H1 (cell line): ENCODE results near the gene SPIRE1.
A peak's percentile ranks its signal among the peaks of the same experiment; 100 is the strongest.

ENCODE experiments used
- BRCA1 ChIP-seq: IDR thresholded peaks from 2 replicates; pipeline ENCODE4 v1.6.1; 2012; ENCODE audit warnings: low read depth, low read length, improper control_type of control experiment
- CEBPB ChIP-seq: IDR thresholded peaks from 2 replicates; pipeline ENCODE4 v1.6.1; 2012; ENCODE audit warnings: low read depth, low read length
- CHD1 ChIP-seq: IDR thresholded peaks from 2 replicates; pipeline ENCODE4 v1.6.1; 2012; ENCODE audit warnings: low read depth, low read length, improper control_type of control experiment
- EZH2 ChIP-seq: fragments of 200-600 bp; sonication (generic); IDR thresholded peaks from 2 replicates; pipeline ENCODE4 v1.7.1; 2012; ENCODE audit warnings: low read depth, mild to moderate bottlenecking, moderate library complexity, low read length, inconsistent platforms; ENCODE audit not compliant: severe bottlenecking
- PHF8 ChIP-seq: fragments of 200-600 bp; sonication (generic); conservative IDR thresholded peaks from 2 replicates; pipeline ENCODE4 v1.7.1; 2012; ENCODE audit warnings: low read depth, mild to moderate bottlenecking, inconsistent platforms, low read length, moderate library complexity
- POLR2A ChIP-seq, 2 experiments: IDR thresholded peaks; 1 replicate in 1 of 2; 2 replicates in 1 of 2; pipeline ENCODE4 v1.6.1; 2011; ENCODE audit warnings: low read depth in 2 of 2, low read length in 2 of 2, mild to moderate bottlenecking in 2 of 2; ENCODE audit errors: control extremely low read depth in 1 of 2
- POLR2AphosphoS5 ChIP-seq: IDR thresholded peaks from 2 replicates; pipeline ENCODE4 v1.6.1; 2011; ENCODE audit warnings: low read depth, low read length
- SUZ12 ChIP-seq: fragments of 200-600 bp; sonication (generic); IDR thresholded peaks from 2 replicates; pipeline ENCODE4 v1.6.1; 2012; ENCODE audit warnings: mild to moderate bottlenecking, inconsistent platforms, low read length, moderate library complexity, mixed read lengths
- TF ChIP-seq, protein P1 (sequence below), 3 experiments: IDR thresholded peaks; 1 replicate in 2 of 3; 2 replicates in 1 of 3; pipeline versions ENCODE4 v1.5.1 to v1.6.1; 2011; ENCODE audit warnings: low read length in 3 of 3, mild to moderate bottlenecking in 3 of 3, inconsistent platforms in 2 of 3, low read depth in 1 of 3, moderate library complexity in 1 of 3; ENCODE audit not compliant: insufficient read depth in 1 of 3; ENCODE audit errors: control extremely low read depth in 1 of 3
- TF ChIP-seq, protein P2 (sequence below): IDR thresholded peaks from 2 replicates; pipeline ENCODE4 v1.6.1; 2011; ENCODE audit warnings: low read depth, mild to moderate bottlenecking, low read length; ENCODE audit not compliant: insufficient read depth

DNA sequence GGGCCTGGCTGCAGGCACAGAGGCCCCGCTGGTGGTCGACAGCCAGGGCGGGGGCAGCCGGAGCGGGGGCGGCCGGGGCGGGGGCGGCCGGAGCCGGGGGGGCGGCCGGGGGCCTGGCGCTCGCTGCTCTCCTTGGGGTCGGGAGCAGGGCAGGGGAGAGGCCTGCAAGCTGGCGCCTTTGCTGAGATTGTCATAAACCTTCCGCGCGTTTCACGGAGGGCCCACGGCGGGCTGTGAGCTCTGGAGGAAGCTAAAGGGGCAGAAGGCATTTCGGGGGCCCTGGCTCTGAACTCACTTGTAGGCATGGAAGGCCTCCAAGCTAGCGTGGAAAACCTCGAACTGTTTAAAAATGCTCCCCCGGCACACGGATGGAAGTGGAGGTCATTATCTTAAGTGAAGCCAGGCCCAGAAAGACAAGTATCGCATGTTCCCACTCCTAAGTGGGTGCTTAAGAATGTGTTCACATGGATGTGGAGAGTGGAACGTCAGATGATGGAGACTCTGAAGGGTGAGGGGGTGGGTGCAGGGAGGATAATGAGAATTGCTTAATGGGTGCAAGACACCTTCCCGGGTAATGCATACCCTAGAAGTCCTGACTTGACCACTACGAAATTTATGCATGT is 249.5 kb downstream of the SPIRE1 start:
- TF ChIP-seq, protein P1, sequence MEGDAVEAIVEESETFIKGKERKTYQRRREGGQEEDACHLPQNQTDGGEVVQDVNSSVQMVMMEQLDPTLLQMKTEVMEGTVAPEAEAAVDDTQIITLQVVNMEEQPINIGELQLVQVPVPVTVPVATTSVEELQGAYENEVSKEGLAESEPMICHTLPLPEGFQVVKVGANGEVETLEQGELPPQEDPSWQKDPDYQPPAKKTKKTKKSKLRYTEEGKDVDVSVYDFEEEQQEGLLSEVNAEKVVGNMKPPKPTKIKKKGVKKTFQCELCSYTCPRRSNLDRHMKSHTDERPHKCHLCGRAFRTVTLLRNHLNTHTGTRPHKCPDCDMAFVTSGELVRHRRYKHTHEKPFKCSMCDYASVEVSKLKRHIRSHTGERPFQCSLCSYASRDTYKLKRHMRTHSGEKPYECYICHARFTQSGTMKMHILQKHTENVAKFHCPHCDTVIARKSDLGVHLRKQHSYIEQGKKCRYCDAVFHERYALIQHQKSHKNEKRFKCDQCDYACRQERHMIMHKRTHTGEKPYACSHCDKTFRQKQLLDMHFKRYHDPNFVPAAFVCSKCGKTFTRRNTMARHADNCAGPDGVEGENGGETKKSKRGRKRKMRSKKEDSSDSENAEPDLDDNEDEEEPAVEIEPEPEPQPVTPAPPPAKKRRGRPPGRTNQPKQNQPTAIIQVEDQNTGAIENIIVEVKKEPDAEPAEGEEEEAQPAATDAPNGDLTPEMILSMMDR (IDR thresholded peaks at IDR 0.05; ENCODE audit: control extremely low read depth in 1 of 3, insufficient read depth in 1 of 3, low read depth in 1 of 3, low read length in 3 of 3): no peak
- TF ChIP-seq, protein P2, sequence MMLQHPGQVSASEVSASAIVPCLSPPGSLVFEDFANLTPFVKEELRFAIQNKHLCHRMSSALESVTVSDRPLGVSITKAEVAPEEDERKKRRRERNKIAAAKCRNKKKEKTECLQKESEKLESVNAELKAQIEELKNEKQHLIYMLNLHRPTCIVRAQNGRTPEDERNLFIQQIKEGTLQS: no peak
- TF ChIP-seq POLR2AphosphoS5 (no peak), CHD1 (no peak), EZH2 (no peak), PHF8 (peak; percentile 27), BRCA1 (no peak), POLR2A (IDR thresholded peaks at IDR 0.05; ENCODE audit: control extremely low read depth in 1 of 2, low read depth in 2 of 2, low read length in 2 of 2) (no peak), CEBPB (no peak), SUZ12 (no peak)
